GM18505 (cell line): ENCODE measurements around the gene DCAKD.

ENCODE experiments used
- ATAC-seq: cut with Tn5 transposase; IDR thresholded peaks from one replicate; pipeline ENCODE4 v1.9.1; 2021; ENCODE audit not compliant: unreplicated experiment
- POLR2A ChIP-seq: IDR thresholded peaks from 4 replicates; pipeline ENCODE4 v1.6.1; 2011; ENCODE audit warnings: borderline replicate concordance; ENCODE audit not compliant: insufficient read depth, insufficient read length; ENCODE audit errors: extremely low read depth

The DCAKD gene

DNA sequence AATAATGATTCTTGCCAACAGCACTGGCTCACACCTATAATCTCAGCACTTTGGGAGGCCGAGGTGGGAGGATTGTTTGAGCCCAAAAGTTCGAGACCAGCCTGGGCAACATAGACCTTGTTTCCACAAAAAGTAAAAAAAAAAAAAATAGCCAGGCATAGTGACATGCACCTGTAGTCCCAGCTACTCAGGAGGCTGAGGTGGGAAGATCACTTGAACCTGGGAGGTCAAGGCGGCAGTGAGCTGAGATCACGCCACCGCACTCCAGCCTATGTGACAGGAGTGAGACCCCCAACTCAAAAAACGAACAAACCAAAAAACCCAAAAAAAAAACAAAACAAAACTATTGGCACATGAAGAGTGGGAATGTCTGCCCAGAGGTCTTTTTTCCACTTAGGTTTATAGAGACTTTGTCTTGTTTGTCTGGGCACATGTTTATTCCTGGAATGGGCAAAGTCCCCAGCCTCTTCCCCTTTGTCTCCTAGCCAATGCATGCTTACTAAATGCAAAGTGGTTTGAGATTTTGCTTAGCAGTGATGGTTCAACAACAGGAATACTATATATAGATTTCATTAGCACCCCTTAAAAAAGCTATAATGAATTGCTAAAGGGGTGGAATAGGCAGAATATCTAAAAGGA, 35.6 kb upstream of the DCAKD start:
- ATAC-seq: no peak
- no peak for TF ChIP-seq POLR2A

DNA sequence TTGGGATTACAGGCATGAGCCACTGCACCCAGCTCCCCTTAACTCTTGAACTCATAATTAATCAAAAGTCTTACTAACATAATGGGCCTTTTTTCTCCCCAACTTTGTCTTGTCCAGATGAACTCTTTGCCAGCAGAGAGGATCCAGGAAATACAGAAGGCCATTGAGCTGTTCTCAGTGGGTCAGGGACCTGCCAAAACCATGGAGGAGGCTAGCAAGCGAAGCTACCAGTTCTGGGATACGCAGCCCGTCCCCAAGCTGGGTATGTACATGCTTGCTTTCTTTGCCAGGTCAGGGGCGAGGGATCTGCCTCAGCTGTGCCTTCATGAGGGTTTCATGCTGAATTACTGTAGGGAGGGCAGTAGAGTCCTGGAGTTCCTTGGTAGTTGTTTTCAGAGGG, 35.0 kb upstream of the DCAKD start:
- no peak for TF ChIP-seq POLR2A
- no peak for ATAC-seq

DNA sequence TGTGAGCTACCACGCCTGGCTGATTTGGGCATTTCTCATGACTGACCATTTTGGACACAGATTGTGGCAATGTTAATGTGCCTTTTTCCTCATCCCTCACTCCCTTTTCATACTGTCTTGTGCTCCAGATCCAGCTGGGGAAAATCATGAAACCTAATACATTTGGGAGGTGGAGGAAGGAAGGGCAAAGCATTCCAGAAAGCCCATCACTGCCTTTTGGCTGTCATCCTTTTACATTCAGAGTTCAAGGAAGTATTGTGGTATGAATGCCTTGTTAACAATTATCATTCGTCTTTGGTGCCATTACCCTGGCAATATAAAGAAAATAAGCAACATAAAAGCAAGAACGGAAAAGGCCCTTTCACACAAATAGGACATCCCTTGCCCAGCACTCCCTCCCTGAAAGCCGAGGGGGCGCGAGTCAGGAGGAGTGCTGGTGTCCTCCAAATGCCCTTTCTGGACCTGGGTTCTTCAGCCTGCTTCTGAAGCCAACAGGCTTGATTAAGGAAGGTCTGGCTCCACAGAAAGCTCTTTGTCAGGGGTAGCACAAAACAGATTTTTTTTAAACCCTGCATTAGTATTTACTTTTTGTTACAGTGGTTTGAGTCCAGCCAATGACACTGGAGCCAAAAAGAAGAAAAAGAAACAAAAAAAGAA, 29.7 kb upstream of the DCAKD start:
- TF ChIP-seq POLR2A: no peak
- ATAC-seq: no peak

DNA sequence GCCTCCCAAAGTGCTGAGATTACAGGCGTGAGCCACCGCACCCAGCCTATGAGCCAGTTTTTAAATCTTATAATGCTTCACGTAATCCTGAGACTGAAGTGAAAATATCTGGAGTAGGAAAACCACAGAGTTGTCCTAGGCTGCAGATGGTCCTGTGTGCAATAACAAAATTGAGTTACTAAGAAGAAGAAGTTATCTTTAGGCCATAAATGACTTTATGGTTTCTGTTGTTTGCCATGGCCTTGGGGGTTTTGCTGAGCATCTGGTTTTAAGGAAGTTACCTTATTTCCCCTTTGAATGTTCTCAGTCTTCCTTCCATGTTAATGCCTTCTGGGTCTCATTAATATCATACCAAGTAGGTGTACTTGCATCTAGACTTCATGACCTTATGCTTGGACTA, 26.2 kb upstream of the DCAKD start:
- no peak for ATAC-seq
- TF ChIP-seq POLR2A: no peak

DNA sequence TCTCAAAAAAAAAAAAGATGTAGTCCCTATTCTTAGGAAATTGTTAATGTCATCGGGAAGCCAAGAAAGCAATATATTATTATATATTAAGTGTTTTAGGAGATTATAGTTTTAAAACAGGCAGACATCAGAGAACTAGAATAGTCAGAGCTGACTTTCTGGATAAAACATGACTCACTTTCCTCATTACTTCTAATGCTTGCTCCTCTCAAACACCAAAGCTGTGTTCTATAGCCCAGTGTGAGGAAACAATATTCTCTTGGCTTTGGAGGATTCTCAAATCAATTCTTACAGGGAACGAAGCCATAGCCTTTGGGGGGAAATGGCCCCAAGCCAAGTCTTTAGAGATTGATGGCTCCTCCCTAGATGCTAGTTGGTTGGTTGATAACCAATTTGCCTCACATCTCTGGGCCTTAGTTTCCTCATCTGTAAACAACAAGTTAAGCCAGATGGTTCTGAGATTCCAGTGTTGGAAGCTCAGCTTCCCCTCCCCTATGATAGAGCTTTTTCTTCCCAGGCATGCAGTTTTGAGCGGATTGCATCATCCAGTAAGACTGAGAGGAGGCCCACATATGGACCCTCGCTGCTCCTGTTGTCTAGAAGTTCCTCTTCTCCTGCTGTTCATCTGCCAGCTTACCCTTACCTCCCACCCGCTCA, 22.1 kb upstream of the DCAKD start:
- no peak for TF ChIP-seq POLR2A
- ATAC-seq: no peak

DNA sequence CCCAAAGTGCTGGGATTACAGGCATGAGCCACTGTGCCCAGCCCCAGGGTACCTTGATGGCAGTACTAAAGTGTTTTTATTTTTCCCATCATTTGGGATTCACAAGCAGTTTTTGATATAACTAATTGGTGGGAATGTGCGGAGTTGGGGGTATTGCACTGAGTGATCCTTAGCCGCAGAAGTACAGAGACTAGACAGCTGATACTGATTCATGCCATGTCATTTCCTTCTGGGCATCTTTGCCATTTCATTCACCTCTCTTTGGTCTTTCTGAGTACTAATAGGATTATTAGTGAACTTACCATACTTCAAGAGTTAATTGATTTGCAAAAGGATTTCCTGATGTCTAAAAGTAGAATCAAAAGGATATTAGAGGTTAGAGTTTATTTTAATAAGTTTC, 19.4 kb upstream of the DCAKD start:
- no peak for ATAC-seq
- no peak for TF ChIP-seq POLR2A

DNA sequence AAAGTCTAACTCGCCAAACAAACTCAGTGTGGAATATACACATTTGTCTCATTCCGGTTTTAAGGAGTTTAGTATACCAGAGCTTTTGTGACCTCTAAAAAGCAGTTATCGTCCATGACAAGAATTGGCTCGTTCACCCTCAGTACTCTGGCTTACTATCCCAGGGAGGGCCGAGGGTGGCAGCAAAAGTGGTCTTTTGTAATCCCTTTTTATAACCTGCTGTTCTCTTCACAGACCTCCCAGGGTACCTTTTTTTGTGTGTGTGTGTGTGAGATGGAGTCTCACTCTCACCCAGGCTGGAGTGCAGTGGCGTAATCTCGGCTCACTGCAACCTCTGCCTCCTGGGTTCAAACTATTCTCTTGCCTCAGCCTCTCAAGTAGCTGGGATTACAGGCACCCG, 18.6 kb upstream of the DCAKD start:
- TF ChIP-seq POLR2A: no peak
- ATAC-seq: no peak

DNA sequence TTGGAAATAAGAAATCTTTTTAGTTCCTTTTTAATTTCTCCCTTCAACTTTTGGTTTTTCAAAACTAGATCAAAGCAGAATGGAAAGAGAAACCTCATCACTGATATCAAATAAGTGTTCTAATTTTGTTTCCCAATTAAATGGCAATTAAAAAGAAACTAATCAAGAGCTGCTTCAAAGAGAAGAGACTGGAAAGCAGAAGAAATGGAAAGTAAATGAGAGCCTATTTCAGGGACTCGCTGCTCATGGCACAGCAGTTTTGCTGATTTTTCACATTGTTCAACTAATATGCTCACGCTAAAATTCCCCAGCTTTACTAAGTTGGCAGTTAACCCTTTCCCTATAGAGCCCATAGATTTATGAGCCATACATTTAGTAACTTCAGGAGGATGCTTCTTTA, 16.2 kb upstream of the DCAKD start:
- no peak for TF ChIP-seq POLR2A
- no peak for ATAC-seq

DNA sequence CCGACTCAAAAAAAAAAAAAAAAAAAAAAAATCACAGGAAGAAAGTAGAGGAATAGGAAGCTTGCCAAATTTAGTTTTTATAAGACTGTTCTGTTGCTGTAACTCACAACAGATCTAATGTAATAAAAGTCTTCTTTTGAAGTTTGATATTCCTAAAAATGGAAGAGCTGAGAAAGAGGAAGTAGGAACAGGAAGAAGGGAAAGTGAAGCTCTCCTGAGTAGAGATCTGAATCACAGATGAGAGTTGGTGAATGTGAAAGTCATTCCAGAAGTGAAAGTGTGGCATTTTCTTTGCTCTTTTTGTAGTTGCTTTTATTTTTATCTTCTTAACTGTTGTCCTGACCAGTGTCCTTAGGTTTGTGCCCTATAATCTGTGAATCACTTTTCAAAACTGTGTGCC, 11.8 kb upstream of the DCAKD start:
- no peak for ATAC-seq

DNA sequence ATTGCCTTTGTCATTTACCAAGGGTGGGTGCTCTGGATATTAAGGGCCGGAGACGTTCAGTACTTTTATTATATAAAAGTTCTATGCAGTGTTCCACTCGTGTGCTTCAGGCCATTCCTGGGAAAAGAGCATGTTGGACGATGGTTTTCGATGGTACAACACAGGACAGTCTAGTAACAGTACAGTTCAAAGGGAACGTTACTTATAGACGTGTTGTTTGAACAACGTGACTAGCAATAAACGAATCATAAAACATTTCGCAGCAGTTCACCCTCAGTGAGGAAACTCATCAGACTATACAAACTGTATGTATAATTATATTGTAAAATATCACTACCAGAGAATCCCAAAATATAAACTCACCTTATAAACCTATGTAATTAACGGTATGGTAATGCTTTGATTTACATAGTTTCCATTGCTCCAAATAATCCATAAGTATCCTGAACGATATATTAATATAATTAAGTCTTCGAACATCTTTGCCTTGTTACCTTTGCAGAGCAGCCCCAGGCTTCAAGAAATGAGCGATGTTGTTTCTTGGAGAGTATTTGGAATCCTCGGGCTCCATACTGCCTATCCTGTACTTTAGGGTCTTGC, 10.3 kb upstream of the DCAKD start:
- TF ChIP-seq POLR2A: no peak
- no peak for ATAC-seq

More for the DNA sequence above, 11.8 kb upstream of the DCAKD start:
- TF ChIP-seq POLR2A: no peak

DNA sequence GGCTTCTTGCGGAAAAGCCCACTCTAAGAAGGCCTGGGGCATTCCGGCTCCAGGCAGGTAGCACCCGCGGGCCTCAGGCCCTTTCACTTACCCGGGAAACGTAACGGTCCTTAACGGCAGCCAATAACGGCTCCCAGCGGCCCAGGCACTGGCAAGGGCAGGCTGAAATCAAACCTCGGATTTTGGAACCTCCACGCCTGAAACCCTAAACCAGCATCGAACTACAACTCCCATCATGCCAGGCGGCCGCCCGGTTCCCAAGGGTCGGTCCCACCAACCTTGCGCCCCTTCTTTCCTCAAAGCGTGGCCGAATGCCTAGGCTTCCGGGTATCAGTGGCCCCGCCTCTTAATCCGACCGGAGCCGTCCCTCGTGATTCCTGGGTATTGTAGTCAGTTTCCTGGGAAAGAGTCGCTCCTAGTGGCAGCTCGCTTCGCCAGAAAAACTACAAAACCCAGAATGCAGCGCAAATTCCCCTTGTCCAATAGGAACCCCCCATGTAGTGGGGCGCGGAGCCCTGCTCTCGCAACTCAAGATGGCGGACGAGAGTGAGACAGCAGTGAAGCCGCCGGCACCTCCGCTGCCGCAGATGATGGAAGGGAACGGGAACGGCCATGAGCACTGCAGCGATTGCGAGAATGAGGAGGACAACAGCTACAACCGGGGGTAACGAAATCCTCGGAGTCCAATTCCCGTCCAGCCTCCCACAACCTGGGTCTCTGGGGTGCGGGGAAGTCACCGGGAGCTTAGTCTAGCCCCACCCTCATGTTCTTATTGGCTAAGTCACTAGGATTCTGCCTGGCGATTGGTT, 9.6 kb upstream of the DCAKD start, which contains the start of gene NMT1:
Gene NMT1 (plus strand): TSS at position 521 of the 809 bp plus-strand sequence. CDS start 13 bp downstream, at position 534.
- peak; percentile 79 for ATAC-seq
- TF ChIP-seq POLR2A: peak; percentile 96

DNA sequence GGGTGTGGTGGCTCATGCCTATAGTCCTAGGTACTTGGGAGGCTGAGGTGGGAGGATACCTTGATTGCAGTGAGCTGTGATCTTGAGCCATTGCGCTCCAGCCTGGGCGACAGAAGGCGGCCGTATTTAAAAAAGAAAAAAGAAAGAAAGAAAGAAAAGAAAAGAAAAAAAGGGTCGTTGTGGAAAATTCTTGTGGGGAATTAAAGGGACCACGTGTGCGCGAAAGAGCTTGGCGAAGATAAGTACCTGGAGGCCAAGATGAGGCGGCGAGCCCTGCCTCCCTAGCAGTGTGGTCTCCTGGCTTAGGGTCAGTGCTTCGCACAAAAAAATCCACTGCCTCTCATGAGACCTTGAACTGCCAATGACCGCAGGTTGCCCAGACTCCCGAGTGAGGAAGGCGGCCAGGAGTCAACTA, 9.0 kb upstream of the DCAKD start:
- TF ChIP-seq POLR2A: no peak
- peak; percentile 4 for ATAC-seq
